ENCODE data around the gene UFSP2.
A peak's percentile ranks its signal among the peaks of the same experiment; 100 is the strongest.

UFSP2 gene

DNA sequence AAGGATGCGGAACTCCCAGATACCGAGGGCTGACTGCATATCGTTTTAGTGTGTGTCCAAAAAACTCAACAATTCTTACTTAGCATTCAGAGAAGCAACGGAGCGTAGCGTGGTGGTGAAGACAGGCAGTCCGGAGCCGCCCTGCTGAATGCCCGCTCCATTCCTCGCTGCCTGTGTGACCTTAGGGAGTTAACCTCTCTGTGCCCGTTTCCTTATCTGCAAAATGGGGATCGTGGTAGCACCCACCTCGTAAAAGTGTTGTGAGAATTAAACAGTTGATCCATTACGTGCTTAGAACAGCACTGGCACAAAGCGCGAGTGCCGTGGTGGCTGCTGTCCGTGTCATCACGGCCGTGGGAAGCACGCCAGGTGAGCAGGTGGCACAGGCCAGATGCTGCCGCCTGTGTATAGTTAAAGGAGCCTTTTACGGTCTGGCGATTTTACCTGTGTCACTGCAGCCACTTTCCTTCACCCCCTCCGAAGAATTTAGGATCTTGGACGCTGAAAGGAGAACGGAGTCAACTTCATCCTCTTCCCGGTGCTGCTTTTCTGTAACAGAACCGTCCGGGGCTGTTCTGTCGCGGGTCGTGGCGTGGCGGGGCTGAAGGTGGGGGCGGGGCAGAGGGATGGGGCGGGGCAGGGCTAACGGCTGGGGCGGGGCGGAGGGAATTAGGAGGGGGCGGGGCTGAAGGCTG is 44.9 kb upstream of the UFSP2 start:
- H3K27ac ChIP-seq: no peak overlapping the region

DNA sequence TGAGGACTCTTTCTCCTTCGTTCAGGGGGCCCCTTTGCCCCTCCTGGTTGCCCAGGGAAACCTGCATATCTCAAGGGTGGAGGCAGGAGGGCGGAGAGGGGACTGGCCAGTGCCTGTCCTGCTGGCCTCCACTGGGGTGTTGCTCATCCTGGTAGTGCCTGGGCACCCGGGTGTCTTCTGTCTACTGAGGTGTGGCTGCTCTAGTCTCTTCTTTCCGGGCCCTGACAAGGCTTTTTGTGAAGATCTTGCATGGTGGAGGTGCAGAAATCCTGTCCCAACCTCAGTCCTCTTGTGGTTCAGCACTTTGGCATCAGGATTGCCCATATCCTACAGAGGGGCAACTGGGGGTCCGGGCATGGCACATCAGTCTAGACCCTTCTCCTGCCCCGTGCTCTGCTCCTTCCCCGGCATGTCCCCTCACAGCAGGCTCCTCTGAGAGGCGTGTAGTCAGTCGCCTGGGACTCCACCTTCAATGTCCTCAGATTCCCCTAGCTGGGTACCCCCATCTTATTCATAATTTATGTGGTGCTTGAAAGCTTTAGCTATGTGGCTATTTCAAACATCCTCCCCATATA is 43.9 kb upstream of the UFSP2 start:
- Histone ChIP-seq H3K4me1 (ENCODE audit: low read depth, poor library complexity, severe bottlenecking) (peaks cover 13% of the 10 kb centered on the region), H2AFZ (ENCODE audit: low read depth) (no peak overlapping the region), H4K20me1 (ENCODE audit: insufficient read depth) (no peaks in the 10 kb centered on the region), H3K79me2 (ENCODE audit: insufficient read depth, low read depth) (no peaks in the 10 kb centered on the region), H3K27me3 (ENCODE audit: insufficient read depth, low read depth) (no peaks in the 10 kb centered on the region), H3K36me3 (ENCODE audit: insufficient read depth) (no peaks in the 10 kb centered on the region), H3K9ac (no peak overlapping the region), H3K4me2 (no peak overlapping the region), H3K27ac (no peak overlapping the region), H3K4me3 (IDR thresholded peaks at IDR 0.05; ENCODE audit: insufficient read depth, low read depth, low read length) (no peak overlapping the region)
- TF ChIP-seq, protein P1, sequence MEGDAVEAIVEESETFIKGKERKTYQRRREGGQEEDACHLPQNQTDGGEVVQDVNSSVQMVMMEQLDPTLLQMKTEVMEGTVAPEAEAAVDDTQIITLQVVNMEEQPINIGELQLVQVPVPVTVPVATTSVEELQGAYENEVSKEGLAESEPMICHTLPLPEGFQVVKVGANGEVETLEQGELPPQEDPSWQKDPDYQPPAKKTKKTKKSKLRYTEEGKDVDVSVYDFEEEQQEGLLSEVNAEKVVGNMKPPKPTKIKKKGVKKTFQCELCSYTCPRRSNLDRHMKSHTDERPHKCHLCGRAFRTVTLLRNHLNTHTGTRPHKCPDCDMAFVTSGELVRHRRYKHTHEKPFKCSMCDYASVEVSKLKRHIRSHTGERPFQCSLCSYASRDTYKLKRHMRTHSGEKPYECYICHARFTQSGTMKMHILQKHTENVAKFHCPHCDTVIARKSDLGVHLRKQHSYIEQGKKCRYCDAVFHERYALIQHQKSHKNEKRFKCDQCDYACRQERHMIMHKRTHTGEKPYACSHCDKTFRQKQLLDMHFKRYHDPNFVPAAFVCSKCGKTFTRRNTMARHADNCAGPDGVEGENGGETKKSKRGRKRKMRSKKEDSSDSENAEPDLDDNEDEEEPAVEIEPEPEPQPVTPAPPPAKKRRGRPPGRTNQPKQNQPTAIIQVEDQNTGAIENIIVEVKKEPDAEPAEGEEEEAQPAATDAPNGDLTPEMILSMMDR (conservative IDR thresholded peaks at IDR 0.05; ENCODE audit: low read depth, low read length): no peak

More for the DNA sequence above, 44.9 kb upstream of the UFSP2 start:
- Histone ChIP-seq H3K4me1 (ENCODE audit: low read depth, poor library complexity, severe bottlenecking) (peaks cover 13% of the 10 kb centered on the region), H3K4me3 (IDR thresholded peaks at IDR 0.05; ENCODE audit: insufficient read depth, low read depth, low read length) (no peak overlapping the region), H3K9ac (peak overlapping the region; percentile 44; the same call in 1 of the 2 replicates), H2AFZ (ENCODE audit: low read depth) (peak overlapping the region; percentile 85), H3K36me3 (ENCODE audit: insufficient read depth) (no peaks in the 10 kb centered on the region), H3K79me2 (ENCODE audit: insufficient read depth, low read depth) (no peaks in the 10 kb centered on the region), H3K27me3 (ENCODE audit: insufficient read depth, low read depth) (no peaks in the 10 kb centered on the region), H4K20me1 (ENCODE audit: insufficient read depth) (no peaks in the 10 kb centered on the region), H3K4me2 (peak overlapping the region; percentile 53)
- TF ChIP-seq, protein P1 (conservative IDR thresholded peaks at IDR 0.05; ENCODE audit: low read depth, low read length): no peak

DNA sequence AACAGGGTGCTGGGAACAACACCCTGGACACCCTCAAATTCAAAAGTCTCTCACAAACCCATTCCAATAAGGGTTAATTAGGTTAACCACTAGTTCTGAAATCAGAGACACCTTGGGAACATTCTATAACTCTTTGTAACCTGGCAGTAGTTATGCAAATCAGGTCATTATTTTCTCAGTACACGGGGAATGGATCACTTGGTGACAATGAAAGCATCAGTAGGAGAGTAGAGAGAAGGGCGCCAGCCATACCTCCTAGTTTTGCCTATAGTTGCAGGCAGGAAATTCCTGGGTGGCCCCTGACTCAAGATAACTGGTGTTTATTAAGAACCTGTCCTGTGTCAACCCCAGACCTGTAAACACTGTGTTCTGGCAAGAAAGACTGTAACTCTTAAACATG is 43.2 kb upstream of the UFSP2 start:
- H3K4me3 ChIP-seq (IDR thresholded peaks at IDR 0.05; ENCODE audit: insufficient read depth, low read depth, low read length): no peak overlapping the region
- no peak overlapping the region for H3K9ac ChIP-seq
- no peaks in the 10 kb centered on the region for H3K79me2 ChIP-seq (ENCODE audit: insufficient read depth, low read depth)
- H4K20me1 ChIP-seq (ENCODE audit: insufficient read depth): no peaks in the 10 kb centered on the region
- no peak overlapping the region for H3K27ac ChIP-seq
- H3K36me3 ChIP-seq (ENCODE audit: insufficient read depth): no peaks in the 10 kb centered on the region
- no peak overlapping the region for H2AFZ ChIP-seq (ENCODE audit: low read depth)
- H3K4me2 ChIP-seq: no peak overlapping the region
- H3K4me1 ChIP-seq (ENCODE audit: low read depth, poor library complexity, severe bottlenecking): peaks cover 13% of the 10 kb centered on the region
- TF ChIP-seq, protein P1 (conservative IDR thresholded peaks at IDR 0.05; ENCODE audit: low read depth, low read length): no peak
- H3K27me3 ChIP-seq (ENCODE audit: insufficient read depth, low read depth): no peaks in the 10 kb centered on the region

DNA sequence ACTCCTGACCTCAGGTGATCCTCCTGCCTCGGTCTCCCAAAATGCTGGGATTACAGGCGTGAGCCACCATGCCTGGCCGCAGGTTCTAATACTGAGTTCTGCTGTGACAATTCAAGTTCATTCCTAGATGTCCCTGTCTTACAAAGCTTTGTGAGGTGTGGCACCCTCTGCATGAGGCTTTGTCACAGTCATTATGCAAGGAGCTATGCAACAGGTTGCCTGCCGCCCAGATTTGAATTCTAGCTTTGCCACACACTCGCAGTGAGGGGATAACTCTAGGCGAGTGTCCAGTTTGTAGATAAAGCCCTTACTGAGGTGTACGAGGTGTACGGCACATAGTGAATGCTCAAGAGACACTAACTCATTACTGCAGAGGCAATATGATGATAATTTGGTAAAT is 42.2 kb upstream of the UFSP2 start:
- no peaks in the 10 kb centered on the region for H4K20me1 ChIP-seq (ENCODE audit: insufficient read depth)
- no peak overlapping the region for H2AFZ ChIP-seq (ENCODE audit: low read depth)
- no peaks in the 10 kb centered on the region for H3K27me3 ChIP-seq (ENCODE audit: insufficient read depth, low read depth)
- no peaks in the 10 kb centered on the region for H3K79me2 ChIP-seq (ENCODE audit: insufficient read depth, low read depth)
- TF ChIP-seq, protein P1 (conservative IDR thresholded peaks at IDR 0.05; ENCODE audit: low read depth, low read length): no peak
- no peak overlapping the region for H3K27ac ChIP-seq
- no peak overlapping the region for H3K4me2 ChIP-seq
- H3K9ac ChIP-seq: no peak overlapping the region
- no peaks in the 10 kb centered on the region for H3K36me3 ChIP-seq (ENCODE audit: insufficient read depth)
- H3K4me1 ChIP-seq (ENCODE audit: low read depth, poor library complexity, severe bottlenecking): peaks cover 13% of the 10 kb centered on the region
- H3K4me3 ChIP-seq (IDR thresholded peaks at IDR 0.05; ENCODE audit: insufficient read depth, low read depth, low read length): no peak overlapping the region
